Measurements from ENCODE around the gene RAB25.

DNA sequence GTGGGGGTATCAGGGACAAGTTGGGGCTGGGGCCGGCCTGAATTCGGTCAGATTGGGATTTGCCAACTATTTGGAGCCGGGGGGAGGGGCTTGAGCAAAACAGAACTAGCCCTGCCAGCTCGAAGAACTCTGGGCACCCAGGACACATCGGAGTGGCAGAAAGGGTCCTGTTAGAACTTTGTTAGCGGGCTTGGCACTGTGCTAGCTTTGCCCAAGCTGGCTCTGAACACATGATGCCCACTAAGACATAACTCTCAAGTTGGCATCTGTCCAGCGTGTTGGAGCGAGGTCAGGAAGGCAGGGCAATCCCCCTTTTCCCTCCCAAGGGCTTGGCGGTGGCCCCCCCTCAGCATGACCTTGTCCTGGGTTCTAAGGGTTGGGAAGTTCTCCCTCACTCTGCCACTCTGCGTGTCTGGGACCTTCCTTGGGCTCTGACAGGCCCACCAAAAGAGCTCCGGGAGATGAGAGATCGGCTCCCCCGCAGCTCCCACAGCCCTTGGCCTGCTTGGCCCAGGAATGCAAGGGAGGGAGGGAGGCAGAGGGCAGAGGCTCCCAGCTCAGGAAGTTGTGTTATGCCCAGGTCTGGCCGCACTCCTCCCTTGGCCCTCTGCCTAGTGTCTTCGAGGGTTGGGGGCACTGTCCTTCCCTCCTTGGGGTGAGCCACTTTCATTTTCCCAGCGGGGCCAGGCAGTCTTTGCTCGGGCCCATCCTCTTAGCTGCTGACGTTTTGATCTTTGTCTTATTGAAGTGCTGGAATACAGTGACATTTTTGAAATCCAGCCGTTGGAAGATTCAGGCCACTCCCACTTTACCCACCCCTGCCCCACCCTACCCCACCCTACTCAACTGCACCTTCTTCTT lies 54.8 kb downstream of the RAB25 start:
- TF ChIP-seq CTCF (IDR thresholded peaks at IDR 0.05) = no peak
- TF ChIP-seq POLR2A (IDR thresholded peaks at IDR 0.05) = no peak

Measured in lower leg skin (tissue), 3 donors.